Activated naive CD8-positive, alpha-beta T cell treated with anti-CD3 and anti-CD28 coated beads, Interleukin-2, amount 50 U/mL, for 24 hours (primary cell): ENCODE data around the gene LIPH.
"Not testable (repeated sequence)": the region's sequence is repeated elsewhere in the genome, so short reads cannot be mapped to it uniquely, and the experiment has no call there.

Source experiments
- ATAC-seq: fragments of 150-1000 bp; cut with Tn5 transposase; one replicate; pipeline ENCODE4 v1.10.0; 2021
- DNase-seq: peaks from one replicate; pipeline ENCODE4 v3.0.0; 2021
- H3K27ac Mint-ChIP-seq: one replicate; pipeline ENCODE4 v1.8.0; 2021; ENCODE audit warnings: mild to moderate bottlenecking, mixed read lengths
- H3K27me3 Mint-ChIP-seq: one replicate; pipeline ENCODE4 v1.8.0; 2021; ENCODE audit warnings: mixed read lengths
- H3K36me3 Mint-ChIP-seq: one replicate; pipeline ENCODE4 v1.8.0; 2021; ENCODE audit warnings: low read depth, mixed read lengths
- H3K4me1 Mint-ChIP-seq: one replicate; pipeline ENCODE4 v1.8.0; 2021; ENCODE audit warnings: mixed read lengths
- H3K4me3 Mint-ChIP-seq: one replicate; pipeline ENCODE4 v1.8.0; 2021; ENCODE audit warnings: mild to moderate bottlenecking, moderate library complexity, mixed read lengths
- H3K9me3 Mint-ChIP-seq: one replicate; pipeline ENCODE4 v1.8.0; 2021; ENCODE audit warnings: mixed read lengths

The LIPH gene

DNA sequence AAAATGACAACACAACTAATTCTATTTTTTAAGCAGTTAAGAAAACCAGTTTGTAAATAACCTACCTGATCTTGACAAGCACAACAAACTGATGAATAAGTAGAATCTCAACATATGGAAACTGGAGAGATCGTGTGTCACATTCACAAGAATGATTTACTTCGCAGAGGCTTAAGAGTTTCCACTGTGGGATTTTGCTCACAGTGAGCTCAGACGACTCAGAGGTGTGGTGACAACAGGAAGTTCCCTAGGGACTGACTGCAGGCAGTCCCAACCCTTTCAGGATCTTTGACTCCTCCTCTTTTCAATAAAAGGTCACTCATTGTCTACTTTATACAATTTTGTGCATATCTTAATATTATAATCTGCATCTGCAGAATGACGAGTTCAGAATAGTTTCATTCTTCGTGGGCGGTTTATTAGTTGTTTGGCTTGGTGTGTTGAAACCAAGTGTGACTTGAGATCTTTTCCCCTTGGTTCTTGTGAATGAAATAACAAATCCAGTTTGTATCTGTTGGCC is at the start of gene LIPH:
Gene LIPH (minus strand): TSS at position 231 of the 520 bp plus-strand sequence. CDS start 117 bp downstream, at position 114.
- H3K4me3 Mint-ChIP-seq: peak within 1 kb of the TSS; percentile 5
- peak within 1 kb of the TSS; percentile 43 for H3K27ac Mint-ChIP-seq
- no peaks in the 10 kb centered on the region for H3K27me3 Mint-ChIP-seq
- peak; percentile 98 for ATAC-seq
- H3K36me3 Mint-ChIP-seq: no peaks in the 10 kb centered on the region
- peaks cover 13% of the 10 kb centered on the region for H3K4me1 Mint-ChIP-seq
- no peaks in the 10 kb centered on the region for H3K9me3 Mint-ChIP-seq
- DNase-seq: no peak

DNA sequence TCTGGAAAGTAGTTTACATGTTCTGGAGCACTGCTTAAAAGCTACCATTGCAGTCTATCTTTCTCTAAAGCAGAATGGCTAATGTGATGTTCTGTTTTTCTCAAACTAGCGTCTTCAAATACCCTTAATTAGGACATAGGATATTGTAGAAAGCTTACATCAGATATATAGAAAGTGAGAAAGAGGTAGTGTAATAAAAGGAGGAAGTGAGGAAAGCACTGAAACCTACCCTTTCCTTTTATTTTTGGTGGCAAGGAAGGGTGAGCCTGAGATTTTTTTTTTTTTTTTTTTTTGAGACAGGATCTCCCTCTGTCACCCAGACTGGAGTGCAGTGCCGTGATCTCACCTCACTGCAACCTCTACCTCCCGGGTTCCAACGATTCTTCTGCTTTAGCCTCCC is 43.1 kb upstream of the LIPH start:
- Mint-ChIP-seq H3K9me3 (no peaks in the 10 kb centered on the region), H3K27me3 (no peaks in the 10 kb centered on the region), H3K4me1 (peaks cover 12% of the 10 kb centered on the region), H3K36me3 (peaks cover 13% of the 10 kb centered on the region), H3K27ac (peak overlapping the region; percentile 51), H3K4me3 (no peak overlapping the region)
- DNase-seq (no peak), ATAC-seq (no peak)

DNA sequence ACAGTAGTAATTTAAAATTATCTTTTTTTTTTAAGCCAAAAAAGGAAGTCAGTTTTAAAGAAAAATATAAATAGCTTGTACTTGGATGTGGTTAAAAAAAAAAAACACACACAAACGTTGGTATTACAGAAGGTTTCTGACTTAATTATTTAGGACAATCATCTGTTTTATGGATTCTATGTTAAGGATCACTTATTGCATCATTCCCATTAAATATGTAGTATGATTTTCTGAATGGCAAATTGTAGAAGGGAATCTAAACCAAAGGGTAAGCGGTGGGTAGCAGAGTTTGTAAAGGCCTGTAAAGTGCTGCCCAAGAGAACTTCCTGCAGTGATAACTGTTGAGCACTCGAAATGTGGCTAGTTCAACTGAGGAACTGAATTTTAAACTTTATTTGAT is 41.7 kb upstream of the LIPH start:
- no peak for DNase-seq
- no peaks in the 10 kb centered on the region for H3K9me3 Mint-ChIP-seq
- H3K27me3 Mint-ChIP-seq: no peaks in the 10 kb centered on the region
- H3K4me1 Mint-ChIP-seq: peaks cover 14% of the 10 kb centered on the region
- no peak overlapping the region for H3K4me3 Mint-ChIP-seq
- H3K27ac Mint-ChIP-seq: peak overlapping the region; percentile 35
- peaks cover 6% of the 10 kb centered on the region for H3K36me3 Mint-ChIP-seq
- no peak for ATAC-seq

DNA sequence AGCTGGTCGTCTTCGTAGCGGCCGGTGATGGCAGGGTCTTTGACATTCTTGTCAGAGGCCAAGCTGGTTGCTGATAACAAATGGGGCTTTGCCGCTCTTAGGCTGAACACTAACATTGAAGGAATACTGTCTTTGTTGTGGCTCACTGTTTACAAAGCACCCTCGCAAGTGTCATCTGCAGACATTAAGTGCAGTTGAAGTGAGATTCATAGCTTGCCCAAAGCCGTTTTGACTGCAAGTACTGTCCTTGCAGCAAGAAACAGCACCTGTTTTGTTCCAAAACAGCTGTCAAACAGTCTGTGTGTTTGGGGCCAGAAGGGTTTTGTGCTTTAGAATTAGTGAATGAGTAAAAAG is 34.3 kb upstream of the LIPH start:
- peaks cover 3% of the 10 kb centered on the region for H3K27me3 Mint-ChIP-seq
- H3K36me3 Mint-ChIP-seq: peaks cover 4% of the 10 kb centered on the region
- peak overlapping the region; percentile 98 for H3K27ac Mint-ChIP-seq
- H3K9me3 Mint-ChIP-seq: no peaks in the 10 kb centered on the region
- no peak for ATAC-seq
- H3K4me3 Mint-ChIP-seq: peak overlapping the region; percentile 89
- DNase-seq: no peak
- peaks cover 38% of the 10 kb centered on the region for H3K4me1 Mint-ChIP-seq

DNA sequence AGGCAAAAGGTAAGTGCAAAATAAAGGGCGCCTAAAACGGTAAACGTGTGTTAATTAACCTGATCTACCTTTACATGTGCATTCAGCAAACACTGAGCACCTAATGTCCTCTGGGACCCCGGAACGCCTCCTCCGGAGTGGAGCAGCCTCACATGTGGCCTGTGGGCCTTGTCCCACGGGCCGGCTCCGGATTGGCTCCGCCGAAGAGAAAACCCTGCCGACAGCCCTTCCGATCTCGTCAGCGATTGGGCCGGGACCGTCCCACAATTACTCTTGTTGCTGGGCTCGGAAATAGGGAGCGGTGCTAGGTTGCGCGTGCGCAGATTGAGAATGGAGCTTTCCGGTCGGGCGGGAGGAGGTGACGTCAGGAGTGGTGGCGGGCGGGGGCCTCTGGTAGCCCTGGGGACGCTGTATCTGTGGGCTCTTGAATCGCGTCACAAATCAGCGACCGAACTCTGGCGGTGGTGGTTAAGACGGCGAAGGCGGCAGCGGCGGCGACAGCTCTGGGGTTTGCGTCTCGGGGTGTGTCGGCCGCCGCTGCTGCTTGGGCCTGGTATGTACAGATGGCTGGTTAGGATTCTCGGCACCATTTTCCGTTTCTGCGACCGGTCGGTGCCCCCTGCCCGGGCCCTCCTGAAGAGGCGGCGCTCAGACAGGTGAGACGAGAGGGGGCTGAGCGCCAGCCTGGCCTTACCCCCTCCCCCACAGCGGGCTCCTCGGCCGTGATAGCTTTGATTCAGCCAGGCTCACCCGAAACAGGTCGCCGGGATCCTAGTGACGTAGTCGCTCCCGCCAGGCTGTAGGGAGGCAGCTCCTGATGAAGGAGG is 33.7 kb upstream of the LIPH start, which contains the start of gene SENP2:
Gene SENP2 (plus strand): TSS at position 437 of the 827 bp plus-strand sequence. CDS start 119 bp downstream, at position 556.
- peaks cover 38% of the 10 kb centered on the region for H3K4me1 Mint-ChIP-seq
- H3K9me3 Mint-ChIP-seq: no peaks in the 10 kb centered on the region
- H3K27ac Mint-ChIP-seq: peak within 1 kb of the TSS; percentile 98
- H3K27me3 Mint-ChIP-seq: peaks cover 3% of the 10 kb centered on the region
- ATAC-seq: peak; percentile 98
- H3K36me3 Mint-ChIP-seq: peaks cover 4% of the 10 kb centered on the region
- peak within 1 kb of the TSS; percentile 89 for H3K4me3 Mint-ChIP-seq
- peak; percentile 99 for DNase-seq

DNA sequence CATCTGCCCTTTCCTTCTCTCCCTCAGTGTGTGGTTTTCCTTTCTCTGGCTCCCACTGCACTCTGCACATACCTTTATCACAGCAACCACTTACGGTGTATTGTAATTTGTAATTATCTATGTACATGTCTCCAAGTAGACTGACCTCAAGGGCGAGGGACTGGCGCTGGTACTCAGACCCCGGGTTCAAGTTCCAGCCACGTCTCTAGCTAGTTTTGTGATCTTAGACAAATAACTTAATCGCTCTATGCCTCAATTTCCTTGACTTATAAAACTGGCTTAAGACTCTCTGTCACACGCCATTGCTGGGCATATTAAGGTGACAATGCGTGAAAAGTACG is 33.1 kb upstream of the LIPH start:
- Mint-ChIP-seq H3K9me3 (no peaks in the 10 kb centered on the region), H3K36me3 (peaks cover 4% of the 10 kb centered on the region), H3K4me3 (peak overlapping the region; percentile 89), H3K27me3 (peaks cover 3% of the 10 kb centered on the region), H3K27ac (peak overlapping the region; percentile 98), H3K4me1 (peaks cover 38% of the 10 kb centered on the region)
- ATAC-seq (no peak), DNase-seq (no peak)

DNA sequence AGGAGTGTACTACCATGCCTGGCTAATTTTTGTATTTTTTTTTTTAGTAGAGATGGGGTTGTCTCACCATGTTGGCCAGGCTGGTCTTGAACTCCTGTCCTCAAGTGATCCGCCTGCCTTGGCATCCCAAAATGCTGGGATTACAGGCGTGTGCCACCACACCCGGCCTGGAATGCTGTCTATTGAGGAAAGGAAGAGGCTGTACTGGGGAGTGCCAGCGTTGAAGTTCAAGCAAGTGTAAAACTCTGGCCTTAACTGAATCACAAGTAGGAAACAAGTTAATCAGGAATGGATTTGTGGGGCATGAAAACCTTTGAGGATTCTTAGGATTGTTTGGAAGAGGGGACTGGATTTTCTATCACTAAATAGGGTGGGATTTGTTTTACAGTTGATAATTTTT is 32.3 kb upstream of the LIPH start:
- Mint-ChIP-seq H3K9me3 (no peaks in the 10 kb centered on the region), H3K36me3 (peaks cover 4% of the 10 kb centered on the region), H3K4me1 (peaks cover 38% of the 10 kb centered on the region), H3K4me3 (peak overlapping the region; percentile 89), H3K27ac (peak overlapping the region; percentile 59), H3K27me3 (peaks cover 3% of the 10 kb centered on the region)
- no peak for DNase-seq
- ATAC-seq: no peak

DNA sequence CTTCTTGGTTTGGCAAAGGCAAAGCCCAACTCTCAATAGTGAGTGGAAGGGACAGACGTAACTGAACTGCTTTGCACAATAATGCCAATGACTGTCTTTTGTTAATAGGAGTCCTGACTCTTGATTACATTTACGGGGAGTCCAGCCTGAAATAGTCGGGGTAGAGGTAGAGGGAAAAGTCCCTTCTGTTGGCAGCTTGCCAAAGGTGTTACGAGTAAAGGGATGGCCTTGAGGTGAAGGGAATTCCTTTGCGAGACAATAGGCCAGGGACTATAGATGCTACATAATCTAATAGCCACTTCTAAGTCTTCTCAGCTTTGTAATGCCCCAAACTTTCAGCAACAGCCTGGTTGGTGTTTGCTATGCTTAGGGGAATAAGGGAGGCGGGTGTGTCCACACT is 31.5 kb upstream of the LIPH start:
- H3K4me1 Mint-ChIP-seq: peaks cover 34% of the 10 kb centered on the region
- no peaks in the 10 kb centered on the region for H3K9me3 Mint-ChIP-seq
- peaks cover 4% of the 10 kb centered on the region for H3K36me3 Mint-ChIP-seq
- ATAC-seq: no peak
- H3K27ac Mint-ChIP-seq: no peak overlapping the region
- peaks cover 3% of the 10 kb centered on the region for H3K27me3 Mint-ChIP-seq
- no peak for DNase-seq
- H3K4me3 Mint-ChIP-seq: no peak overlapping the region

DNA sequence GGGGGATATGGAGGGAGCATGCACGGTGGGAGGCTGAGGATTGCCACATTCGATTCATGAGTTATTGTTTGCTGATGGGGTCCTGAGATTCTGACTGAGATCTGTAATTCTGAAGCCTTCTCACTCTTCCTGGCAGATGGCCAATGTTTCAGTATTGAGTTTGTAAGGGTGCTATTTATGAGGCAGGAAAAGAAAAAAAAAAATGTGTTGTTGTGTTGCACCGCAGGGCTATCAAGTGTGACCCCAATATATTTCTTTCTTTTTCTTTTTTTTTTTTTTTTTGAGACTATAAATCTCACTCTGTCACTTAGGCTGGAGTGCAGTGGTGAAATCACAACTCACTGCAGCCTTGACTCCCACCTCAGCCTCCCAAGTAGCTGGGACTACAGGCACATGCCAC is 30.5 kb upstream of the LIPH start:
- H3K9me3 Mint-ChIP-seq: no peaks in the 10 kb centered on the region
- peaks cover 27% of the 10 kb centered on the region for H3K4me1 Mint-ChIP-seq
- H3K27me3 Mint-ChIP-seq: peaks cover 3% of the 10 kb centered on the region
- no peak overlapping the region for H3K27ac Mint-ChIP-seq
- DNase-seq (no peak), ATAC-seq (no peak)
- H3K36me3 Mint-ChIP-seq: peaks cover 4% of the 10 kb centered on the region
- H3K4me3 Mint-ChIP-seq: no peak overlapping the region

DNA sequence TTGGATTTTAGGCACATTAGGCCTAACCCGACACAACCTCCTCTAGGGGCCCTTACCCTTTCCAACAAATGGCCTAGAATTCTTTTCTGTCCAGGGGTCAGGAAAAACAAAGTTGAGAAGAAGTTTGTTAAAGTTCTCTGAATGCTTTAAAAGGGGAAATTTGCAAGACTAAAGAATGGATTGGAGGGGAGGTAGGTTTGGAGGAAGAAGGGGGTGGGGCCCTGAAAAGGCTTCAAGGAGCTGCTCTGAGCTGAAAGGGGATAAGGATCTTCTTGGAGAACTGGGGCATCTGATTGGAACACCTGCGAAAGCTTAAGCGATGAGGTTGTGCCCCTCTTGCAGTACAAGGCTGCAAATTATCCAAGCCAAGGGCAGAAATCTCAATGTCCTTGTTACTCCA is 29.8 kb upstream of the LIPH start:
- Mint-ChIP-seq H3K4me3 (no peak overlapping the region), H3K27ac (no peak overlapping the region), H3K9me3 (no peaks in the 10 kb centered on the region), H3K4me1 (peaks cover 24% of the 10 kb centered on the region), H3K36me3 (peaks cover 4% of the 10 kb centered on the region), H3K27me3 (peaks cover 3% of the 10 kb centered on the region)
- DNase-seq: no peak
- ATAC-seq: no peak

DNA sequence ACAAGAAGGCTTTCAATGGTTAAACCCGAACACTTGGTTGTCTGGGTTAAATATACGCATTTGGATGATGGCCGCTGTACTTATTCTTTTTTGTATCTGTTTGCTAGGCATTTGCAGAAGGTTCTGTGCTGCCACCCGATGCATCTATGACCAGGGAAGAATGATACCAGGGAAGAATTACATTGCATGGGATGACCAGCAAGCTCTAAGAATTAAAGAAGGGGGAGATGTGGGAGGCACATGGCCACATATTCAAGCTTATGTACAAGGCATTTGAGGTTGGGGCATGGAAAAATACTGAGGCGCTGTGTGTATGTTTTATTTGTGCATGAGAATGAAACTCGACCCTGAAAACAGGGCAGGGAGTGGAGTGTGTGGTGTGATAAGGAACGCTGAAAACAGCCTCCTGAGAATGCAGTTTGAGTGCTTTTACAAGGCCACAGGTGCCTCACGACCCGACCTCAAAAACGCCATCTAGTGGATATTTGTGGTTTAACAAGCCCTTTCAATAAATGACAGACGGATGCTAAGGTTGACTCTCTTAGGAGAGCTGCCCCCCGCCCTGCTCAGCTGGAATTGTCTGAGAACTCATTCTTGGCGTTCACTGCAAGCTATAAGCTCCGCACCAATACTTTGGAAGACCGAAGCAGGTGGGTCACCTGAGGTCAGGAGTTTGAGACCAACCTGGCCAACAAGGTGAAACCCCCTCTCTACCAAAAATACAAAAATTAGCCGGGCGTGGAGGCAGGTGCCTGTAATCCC is 22.9 kb upstream of the LIPH start:
- not testable (repeated sequence) for DNase-seq, H3K4me3 Mint-ChIP-seq, H3K36me3 Mint-ChIP-seq, H3K9me3 Mint-ChIP-seq, H3K27ac Mint-ChIP-seq, H3K4me1 Mint-ChIP-seq, H3K27me3 Mint-ChIP-seq
- ATAC-seq: peak; percentile 63

DNA sequence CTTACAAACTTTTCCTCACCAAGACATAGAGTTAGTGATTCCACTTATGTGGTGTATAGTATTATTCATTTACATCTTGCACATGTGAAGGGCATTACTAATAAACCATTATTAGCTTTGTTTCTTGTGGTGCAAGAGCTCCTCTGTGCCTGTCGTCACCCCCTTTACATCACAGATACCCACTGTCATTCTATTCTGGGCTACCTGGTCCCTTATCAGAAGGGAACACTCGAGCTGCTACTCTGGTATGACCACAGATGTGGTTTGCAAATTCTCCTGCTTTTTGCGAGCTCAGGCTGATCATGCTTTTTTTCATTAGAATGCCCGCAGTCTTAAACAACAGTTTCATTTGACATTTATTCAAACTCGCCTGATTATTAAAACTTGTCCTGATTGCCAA is 19.8 kb upstream of the LIPH start:
- H3K4me3 Mint-ChIP-seq: no peak overlapping the region

DNA sequence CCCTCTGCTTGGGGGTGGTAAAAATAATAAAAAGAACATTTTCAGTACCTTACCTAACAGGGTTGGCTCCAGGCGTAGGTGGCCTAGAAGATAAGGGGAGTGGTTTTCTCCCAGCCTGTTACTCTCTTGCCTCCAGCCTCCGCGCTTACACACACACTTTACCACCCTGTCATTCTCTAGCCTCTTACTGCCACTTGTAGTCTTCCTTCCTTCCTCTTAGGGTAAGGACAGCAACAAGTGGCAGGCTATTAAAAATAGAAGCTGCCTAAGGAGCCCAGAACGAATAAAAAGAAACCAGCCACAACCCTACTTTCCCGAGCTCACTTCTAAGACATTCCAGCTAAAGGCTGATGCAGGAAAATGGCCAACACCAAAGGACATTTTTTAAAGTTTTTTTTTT is 9.6 kb upstream of the LIPH start:
- DNase-seq (no peak), ATAC-seq (peak; percentile 40)
- no peaks in the 10 kb centered on the region for H3K36me3 Mint-ChIP-seq
- peaks cover 2% of the 10 kb centered on the region for H3K27me3 Mint-ChIP-seq
- no peaks in the 10 kb centered on the region for H3K9me3 Mint-ChIP-seq
- no peak overlapping the region for H3K27ac Mint-ChIP-seq
- no peak overlapping the region for H3K4me3 Mint-ChIP-seq
- peaks cover 20% of the 10 kb centered on the region for H3K4me1 Mint-ChIP-seq

More for the DNA sequence above, 19.8 kb upstream of the LIPH start:
- Mint-ChIP-seq H3K9me3 (no peaks in the 10 kb centered on the region), H3K4me1 (peaks cover 5% of the 10 kb centered on the region), H3K36me3 (no peaks in the 10 kb centered on the region), H3K27me3 (no peaks in the 10 kb centered on the region), H3K27ac (no peak overlapping the region)
- DNase-seq (no peak), ATAC-seq (no peak)

DNA sequence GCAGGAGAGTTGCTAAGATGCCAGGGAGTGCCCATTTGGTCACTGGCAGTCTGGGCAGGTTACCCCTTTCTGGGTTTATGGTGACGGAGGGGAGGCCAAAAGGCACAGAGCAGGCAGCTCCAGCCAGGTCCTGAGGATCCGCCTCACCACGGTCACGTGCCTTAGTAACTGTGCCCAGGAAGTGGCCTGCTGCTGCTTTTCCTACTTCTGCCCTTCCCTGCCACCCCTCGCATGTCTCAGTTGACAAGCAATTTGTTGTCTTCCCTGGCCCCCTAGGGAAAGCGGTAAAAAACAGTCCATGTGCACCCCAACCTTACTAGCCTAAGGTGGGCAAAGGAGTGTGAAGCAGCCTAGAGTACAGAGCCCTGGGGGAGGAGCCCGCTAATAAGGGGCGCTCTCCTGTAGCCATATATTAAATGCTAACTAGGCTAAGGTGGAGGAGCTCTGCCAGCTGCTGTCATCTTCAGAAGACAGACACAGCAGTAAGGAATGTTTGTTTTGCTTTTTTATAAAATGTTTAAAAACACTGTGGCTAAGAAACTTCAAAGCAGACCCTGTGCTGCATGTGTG is 9.1 kb upstream of the LIPH start:
- no peaks in the 10 kb centered on the region for H3K9me3 Mint-ChIP-seq
- H3K27ac Mint-ChIP-seq: no peak overlapping the region

DNA sequence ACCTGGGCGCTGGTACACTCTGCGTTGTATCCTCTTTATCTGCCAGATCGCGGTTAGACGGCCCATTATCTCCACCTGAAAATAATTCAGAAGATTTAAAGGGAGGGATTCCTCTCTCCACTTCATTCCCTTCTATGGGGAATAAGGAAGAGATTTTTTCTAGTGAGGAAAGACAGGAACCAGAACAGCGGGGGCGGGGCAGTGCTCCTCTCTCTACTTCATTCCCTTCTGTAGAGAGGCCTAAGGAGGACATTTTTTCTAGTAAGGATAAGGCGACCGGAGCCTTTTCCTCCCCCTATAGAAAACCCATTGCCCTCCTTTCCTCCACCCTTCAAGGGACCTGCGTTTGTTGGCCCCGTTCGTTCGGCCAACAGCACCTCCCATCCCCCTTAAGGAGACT is 8.3 kb upstream of the LIPH start:
- ATAC-seq (no peak), DNase-seq (no peak)
- Mint-ChIP-seq H3K9me3 (no peaks in the 10 kb centered on the region), H3K36me3 (no peaks in the 10 kb centered on the region), H3K27me3 (peaks cover 2% of the 10 kb centered on the region), H3K4me1 (peaks cover 20% of the 10 kb centered on the region), H3K27ac (no peak overlapping the region), H3K4me3 (no peak overlapping the region)

More for the DNA sequence above, 9.1 kb upstream of the LIPH start:
- no peak overlapping the region for H3K4me3 Mint-ChIP-seq
- DNase-seq (no peak), ATAC-seq (no peak)
- no peaks in the 10 kb centered on the region for H3K36me3 Mint-ChIP-seq
- peaks cover 20% of the 10 kb centered on the region for H3K4me1 Mint-ChIP-seq
- H3K27me3 Mint-ChIP-seq: peaks cover 2% of the 10 kb centered on the region
